DND-41 (cell line): Measurements from ENCODE around the gene GUCA2B.

Experiments
- ATAC-seq: fragments of 200-7000 bp; cut with Tn5 transposase; 3 replicates; pipeline ENCODE4 v1.9.1; 2021; ENCODE audit warnings: low read depth; ENCODE audit not compliant: insufficient read depth
- DNase-seq: peaks from one replicate; pipeline ENCODE4 v3.0.0-alpha.2; 2020
- H2AFZ ChIP-seq: 2 replicates; pipeline ENCODE4 v1.6.0; 2012; ENCODE audit warnings: low read depth, low read length
- H3K27ac ChIP-seq: 2 replicates; pipeline ENCODE4 v1.5.1; 2012; ENCODE audit warnings: low read length, inconsistent platforms
- H3K27me3 ChIP-seq: fragments of 200-600 bp; sonication (generic); 2 replicates; pipeline ENCODE4 v1.6.0; 2012; ENCODE audit warnings: low read length, mild to moderate bottlenecking, inconsistent platforms; ENCODE audit not compliant: insufficient read depth, poor library complexity
- H3K36me3 ChIP-seq: 2 replicates; pipeline ENCODE4 v1.5.1; 2012; ENCODE audit warnings: low read length, inconsistent platforms; ENCODE audit not compliant: insufficient read depth
- H3K4me1 ChIP-seq: 2 replicates; pipeline ENCODE4 v1.5.1; 2012; ENCODE audit warnings: mild to moderate bottlenecking, low read length; ENCODE audit not compliant: insufficient read depth
- H3K4me2 ChIP-seq: 2 replicates; pipeline ENCODE4 v1.6.0; 2012; ENCODE audit warnings: mild to moderate bottlenecking, moderate library complexity, low read length, inconsistent platforms; ENCODE audit not compliant: insufficient read depth
- H3K4me3 ChIP-seq, 2 experiments: fragments of 200-600 bp in 1 of 2; shearing (Covaris generic) in 1 of 2; 2 replicates each; pipeline ENCODE4 v1.5.1; 2012 to 2016; ENCODE audit warnings: inconsistent platforms in 2 of 2, low read length in 2 of 2, mild to moderate bottlenecking in 2 of 2, low read depth in 1 of 2, moderate library complexity in 1 of 2
- H3K79me2 ChIP-seq: 2 replicates; pipeline ENCODE4 v1.6.0; 2012; ENCODE audit warnings: low read length, inconsistent platforms; ENCODE audit not compliant: insufficient read depth
- H3K9ac ChIP-seq: 2 replicates; pipeline ENCODE4 v1.6.0; 2012; ENCODE audit warnings: low read depth, mild to moderate bottlenecking, inconsistent platforms, low read length, moderate library complexity
- H3K9me3 ChIP-seq: 2 replicates; pipeline ENCODE4 v1.5.1; 2012; ENCODE audit warnings: low read length, moderate library complexity, mild to moderate bottlenecking, inconsistent platforms; ENCODE audit not compliant: insufficient read depth, severe bottlenecking
- H4K20me1 ChIP-seq: 2 replicates; pipeline ENCODE4 v1.6.0; 2012; ENCODE audit warnings: low read length; ENCODE audit not compliant: insufficient read depth
- EZH2 ChIP-seq: IDR thresholded peaks from 3 replicates; pipeline ENCODE4 v1.6.1; 2012; ENCODE audit warnings: borderline replicate concordance, low read depth, mild to moderate bottlenecking, moderate library complexity, low read length, inconsistent platforms; ENCODE audit not compliant: severe bottlenecking
- TF ChIP-seq, protein P1 (sequence below): IDR thresholded peaks from 2 replicates; pipeline ENCODE4 v1.5.1; 2012; ENCODE audit warnings: borderline replicate concordance, low read length, moderate library complexity, mild to moderate bottlenecking; ENCODE audit not compliant: poor library complexity, severe bottlenecking; ENCODE audit errors: extremely low read depth

Gene GUCA2B

DNA sequence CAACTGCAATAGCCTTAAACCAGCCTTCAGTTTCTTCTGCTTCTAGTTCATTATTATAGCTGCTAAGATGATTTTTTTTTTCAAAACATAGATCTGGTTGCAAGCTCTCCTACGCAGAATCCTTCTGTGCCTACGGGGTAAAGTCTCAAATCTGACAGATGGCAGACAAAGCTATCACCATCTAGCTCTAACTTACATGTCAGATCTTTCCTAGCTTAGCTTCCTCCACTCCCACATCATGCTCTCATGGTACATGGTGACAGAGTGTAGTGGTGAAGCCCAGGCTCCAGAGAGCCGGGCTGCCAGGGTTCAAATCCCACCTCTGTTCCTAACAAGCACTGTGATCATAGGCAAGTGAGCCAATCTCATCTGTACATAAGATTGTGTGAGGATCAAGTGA is 24.2 kb upstream of the GUCA2B start:
- H3K9me3 ChIP-seq = no peaks in the 10 kb centered on the region
- no peak overlapping the region for H3K27ac ChIP-seq
- no peak overlapping the region for H3K9ac ChIP-seq
- no peaks in the 10 kb centered on the region for H3K79me2 ChIP-seq
- no peaks in the 10 kb centered on the region for H3K36me3 ChIP-seq
- H3K4me2 ChIP-seq = no peak overlapping the region
- no peak overlapping the region for H3K4me3 ChIP-seq
- ATAC-seq (no peak), DNase-seq (no peak)
- no peaks in the 10 kb centered on the region for H4K20me1 ChIP-seq
- H3K27me3 ChIP-seq = no peaks in the 10 kb centered on the region
- TF ChIP-seq EZH2 = no peak
- TF ChIP-seq, protein P1, sequence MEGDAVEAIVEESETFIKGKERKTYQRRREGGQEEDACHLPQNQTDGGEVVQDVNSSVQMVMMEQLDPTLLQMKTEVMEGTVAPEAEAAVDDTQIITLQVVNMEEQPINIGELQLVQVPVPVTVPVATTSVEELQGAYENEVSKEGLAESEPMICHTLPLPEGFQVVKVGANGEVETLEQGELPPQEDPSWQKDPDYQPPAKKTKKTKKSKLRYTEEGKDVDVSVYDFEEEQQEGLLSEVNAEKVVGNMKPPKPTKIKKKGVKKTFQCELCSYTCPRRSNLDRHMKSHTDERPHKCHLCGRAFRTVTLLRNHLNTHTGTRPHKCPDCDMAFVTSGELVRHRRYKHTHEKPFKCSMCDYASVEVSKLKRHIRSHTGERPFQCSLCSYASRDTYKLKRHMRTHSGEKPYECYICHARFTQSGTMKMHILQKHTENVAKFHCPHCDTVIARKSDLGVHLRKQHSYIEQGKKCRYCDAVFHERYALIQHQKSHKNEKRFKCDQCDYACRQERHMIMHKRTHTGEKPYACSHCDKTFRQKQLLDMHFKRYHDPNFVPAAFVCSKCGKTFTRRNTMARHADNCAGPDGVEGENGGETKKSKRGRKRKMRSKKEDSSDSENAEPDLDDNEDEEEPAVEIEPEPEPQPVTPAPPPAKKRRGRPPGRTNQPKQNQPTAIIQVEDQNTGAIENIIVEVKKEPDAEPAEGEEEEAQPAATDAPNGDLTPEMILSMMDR = no peak
- H2AFZ ChIP-seq = no peak overlapping the region
- H3K4me1 ChIP-seq = no peaks in the 10 kb centered on the region

DNA sequence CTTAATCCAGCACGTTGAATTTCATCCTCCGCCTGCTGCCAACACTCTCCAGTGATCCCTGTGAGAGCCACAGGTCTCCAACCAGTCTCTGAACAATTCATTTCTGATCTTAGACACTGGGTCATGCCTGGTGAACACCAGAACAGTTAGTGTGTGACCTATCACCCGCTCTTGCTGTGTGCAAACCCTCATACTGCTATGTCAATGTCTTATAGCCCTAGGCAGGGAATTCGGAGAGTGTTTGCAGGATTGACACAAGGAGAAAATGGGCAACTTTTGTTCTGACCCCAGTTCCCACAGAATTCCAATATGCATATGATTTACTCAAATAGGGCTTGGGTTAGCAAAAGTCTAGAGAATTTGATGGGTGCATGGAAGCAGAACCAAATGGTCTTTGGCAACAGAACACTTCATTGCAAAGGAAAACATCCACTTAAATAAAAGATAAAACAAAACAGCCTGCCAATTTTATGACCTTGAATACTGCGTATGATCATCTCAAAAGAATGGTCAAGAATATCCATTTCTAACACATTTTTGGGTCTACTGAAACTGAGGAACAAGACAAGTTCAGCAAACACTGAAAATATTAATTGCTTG is 23.0 kb upstream of the GUCA2B start:
- TF ChIP-seq, protein P1 = no peak
- no peak for TF ChIP-seq EZH2
- no peaks in the 10 kb centered on the region for H3K36me3 ChIP-seq
- no peak for ATAC-seq
- H3K27me3 ChIP-seq = no peaks in the 10 kb centered on the region
- no peak overlapping the region for H3K27ac ChIP-seq
- no peak overlapping the region for H3K4me3 ChIP-seq
- no peak for DNase-seq
- H3K9ac ChIP-seq = no peak overlapping the region
- H4K20me1 ChIP-seq = no peaks in the 10 kb centered on the region
- H3K9me3 ChIP-seq = no peaks in the 10 kb centered on the region
- no peaks in the 10 kb centered on the region for H3K4me1 ChIP-seq
- no peak overlapping the region for H2AFZ ChIP-seq
- no peaks in the 10 kb centered on the region for H3K79me2 ChIP-seq
- H3K4me2 ChIP-seq = no peak overlapping the region

DNA sequence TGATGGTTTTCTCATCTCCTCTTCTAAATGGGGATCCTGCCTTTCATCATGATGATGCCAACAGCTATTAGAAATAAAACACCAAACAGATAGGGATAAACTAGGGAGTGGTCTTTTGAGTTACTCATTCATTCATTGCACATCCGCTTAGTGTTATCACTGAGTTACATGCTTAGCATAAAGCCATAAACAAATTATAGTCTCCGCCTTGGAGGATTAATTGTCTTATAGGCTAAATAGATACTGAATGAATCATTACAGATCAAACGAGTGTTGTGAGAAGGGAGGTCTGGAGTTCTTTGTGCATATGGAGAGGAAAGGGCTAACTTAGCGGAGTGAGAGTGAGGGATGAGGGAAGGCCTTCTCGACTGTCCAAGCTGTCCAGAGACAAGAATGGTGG is 19.8 kb upstream of the GUCA2B start:
- no peak overlapping the region for H3K9ac ChIP-seq
- ATAC-seq (no peak), DNase-seq (no peak)
- no peaks in the 10 kb centered on the region for H4K20me1 ChIP-seq
- no peaks in the 10 kb centered on the region for H3K9me3 ChIP-seq
- no peak overlapping the region for H3K4me3 ChIP-seq
- no peaks in the 10 kb centered on the region for H3K4me1 ChIP-seq
- H3K36me3 ChIP-seq = no peaks in the 10 kb centered on the region
- no peak overlapping the region for H3K27ac ChIP-seq
- H3K27me3 ChIP-seq = no peaks in the 10 kb centered on the region
- H3K4me2 ChIP-seq = no peak overlapping the region
- no peak for TF ChIP-seq EZH2
- TF ChIP-seq, protein P1 = no peak
- no peak overlapping the region for H2AFZ ChIP-seq
- no peaks in the 10 kb centered on the region for H3K79me2 ChIP-seq

DNA sequence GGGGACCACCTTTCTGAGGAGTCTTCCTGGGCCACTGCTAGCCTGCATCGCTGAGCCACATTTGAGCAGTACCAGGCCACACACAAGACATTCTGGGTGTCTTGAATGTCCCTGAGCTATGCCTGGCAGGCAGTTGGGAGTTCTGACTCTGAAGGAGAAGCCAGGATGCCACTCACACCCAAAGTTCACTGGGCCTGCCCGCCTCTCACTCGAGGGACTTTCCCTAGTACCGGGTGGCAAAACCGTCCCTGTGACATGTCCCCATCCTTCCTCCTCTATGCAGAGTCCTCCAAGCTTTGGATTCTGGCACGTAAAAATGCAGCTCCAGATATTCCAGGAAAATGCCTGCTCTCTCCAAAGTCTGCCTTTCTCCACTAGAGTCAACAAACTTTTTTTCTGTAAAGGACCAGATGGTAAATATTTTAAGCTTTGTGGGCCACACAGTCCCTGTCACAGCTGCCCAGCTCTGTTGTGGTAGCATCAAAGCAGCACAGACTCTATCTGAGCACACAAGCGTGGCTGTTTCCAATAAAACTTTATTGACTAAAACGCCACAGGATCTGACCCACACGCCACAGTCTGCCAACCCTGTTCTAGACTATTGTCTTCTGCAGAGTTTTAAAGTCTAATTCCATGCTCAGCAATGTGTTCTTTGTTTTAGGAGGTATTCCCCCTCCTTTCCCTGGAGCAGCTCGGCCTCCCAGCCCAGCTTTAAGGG is 19.2 kb upstream of the GUCA2B start:
- no peaks in the 10 kb centered on the region for H3K36me3 ChIP-seq
- H4K20me1 ChIP-seq = no peaks in the 10 kb centered on the region
- H3K79me2 ChIP-seq = no peaks in the 10 kb centered on the region
- H3K4me2 ChIP-seq = no peak overlapping the region
- no peak overlapping the region for H3K4me3 ChIP-seq
- DNase-seq (no peak), ATAC-seq (no peak)
- TF ChIP-seq EZH2 = no peak
- TF ChIP-seq, protein P1 = no peak
- no peaks in the 10 kb centered on the region for H3K4me1 ChIP-seq
- no peaks in the 10 kb centered on the region for H3K27me3 ChIP-seq
- no peak overlapping the region for H3K9ac ChIP-seq
- no peaks in the 10 kb centered on the region for H3K9me3 ChIP-seq
- no peak overlapping the region for H2AFZ ChIP-seq
- H3K27ac ChIP-seq = no peak overlapping the region
